Measurements from ENCODE around the gene CDC42SE2. TPM values are rescaled to one million over a fixed set of nuclear protein-coding genes. Genes with fewer than 3 reads are reported as not detected.
A peak's percentile ranks its signal among the peaks of the same experiment; 100 is the strongest.

CDC42SE2 gene
- total RNA-seq, 2 donors from 2014 or later: 74.2 to 110 TPM

DNA sequence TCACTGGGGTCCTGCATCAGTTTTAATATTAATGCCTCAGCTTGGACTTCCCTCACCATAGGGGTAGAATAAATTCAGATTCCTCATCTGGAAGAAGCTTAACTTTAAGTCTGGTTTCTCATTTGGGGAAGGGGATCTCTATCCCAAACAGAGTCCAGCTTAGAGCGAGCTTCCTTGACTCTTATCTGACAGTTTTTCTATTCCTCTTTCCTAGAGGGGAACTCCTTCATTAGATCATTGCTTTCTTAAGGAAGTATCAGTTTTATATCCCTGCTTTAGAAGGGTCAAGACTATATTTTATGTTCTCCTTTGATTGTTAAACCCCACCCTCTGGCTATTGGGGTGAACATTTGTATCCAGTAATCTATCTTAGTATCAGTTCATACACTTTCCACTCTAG lies 24.2 kb upstream of the CDC42SE2 start:
- H3K4me3 ChIP-seq: no peak overlapping the region
- no peaks in the 10 kb centered on the region for H3K9me3 ChIP-seq
- H3K27me3 ChIP-seq: no peaks in the 10 kb centered on the region
- TF ChIP-seq, protein P1, sequence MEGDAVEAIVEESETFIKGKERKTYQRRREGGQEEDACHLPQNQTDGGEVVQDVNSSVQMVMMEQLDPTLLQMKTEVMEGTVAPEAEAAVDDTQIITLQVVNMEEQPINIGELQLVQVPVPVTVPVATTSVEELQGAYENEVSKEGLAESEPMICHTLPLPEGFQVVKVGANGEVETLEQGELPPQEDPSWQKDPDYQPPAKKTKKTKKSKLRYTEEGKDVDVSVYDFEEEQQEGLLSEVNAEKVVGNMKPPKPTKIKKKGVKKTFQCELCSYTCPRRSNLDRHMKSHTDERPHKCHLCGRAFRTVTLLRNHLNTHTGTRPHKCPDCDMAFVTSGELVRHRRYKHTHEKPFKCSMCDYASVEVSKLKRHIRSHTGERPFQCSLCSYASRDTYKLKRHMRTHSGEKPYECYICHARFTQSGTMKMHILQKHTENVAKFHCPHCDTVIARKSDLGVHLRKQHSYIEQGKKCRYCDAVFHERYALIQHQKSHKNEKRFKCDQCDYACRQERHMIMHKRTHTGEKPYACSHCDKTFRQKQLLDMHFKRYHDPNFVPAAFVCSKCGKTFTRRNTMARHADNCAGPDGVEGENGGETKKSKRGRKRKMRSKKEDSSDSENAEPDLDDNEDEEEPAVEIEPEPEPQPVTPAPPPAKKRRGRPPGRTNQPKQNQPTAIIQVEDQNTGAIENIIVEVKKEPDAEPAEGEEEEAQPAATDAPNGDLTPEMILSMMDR (IDR thresholded peaks at IDR 0.05): no peak
- intact Hi-C loops (cut with DNase I): no loop called here
- no peaks in the 10 kb centered on the region for H3K36me3 ChIP-seq
- no peak for DNase-seq
- H3K9ac ChIP-seq (ENCODE audit: low read depth in 2 of 2, low read length in 2 of 2): no peak overlapping the region
- H3K4me1 ChIP-seq: no peaks in the 10 kb centered on the region
- H3K27ac ChIP-seq: no peak overlapping the region

DNA sequence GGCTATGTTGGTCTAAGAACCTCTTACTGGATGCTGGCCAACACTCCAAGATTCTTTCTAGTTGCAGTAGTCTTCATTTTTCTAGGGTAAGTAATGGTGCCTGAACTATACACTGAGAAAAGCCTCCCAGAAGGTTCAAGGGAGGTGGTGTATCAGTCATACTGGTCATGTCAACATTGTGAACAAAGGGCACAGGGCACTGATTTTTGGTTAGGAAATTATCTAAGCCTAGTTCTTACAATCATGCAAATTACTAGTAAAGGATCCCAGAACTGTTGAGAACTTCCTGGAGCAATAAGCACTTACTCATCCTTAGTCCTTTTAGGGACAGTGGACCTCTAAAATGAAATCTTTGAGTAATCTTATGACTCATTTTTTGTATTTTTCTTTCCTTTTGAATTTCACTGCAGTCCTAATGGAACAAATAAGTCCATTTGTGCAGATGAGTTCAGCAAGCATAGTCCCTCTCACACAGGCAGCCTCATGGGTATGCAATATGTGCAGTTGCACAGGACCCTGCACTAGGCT lies 21.1 kb upstream of the CDC42SE2 start:
- peak; percentile 43 for DNase-seq
- H3K27ac ChIP-seq: peak overlapping the region; percentile 31

DNA sequence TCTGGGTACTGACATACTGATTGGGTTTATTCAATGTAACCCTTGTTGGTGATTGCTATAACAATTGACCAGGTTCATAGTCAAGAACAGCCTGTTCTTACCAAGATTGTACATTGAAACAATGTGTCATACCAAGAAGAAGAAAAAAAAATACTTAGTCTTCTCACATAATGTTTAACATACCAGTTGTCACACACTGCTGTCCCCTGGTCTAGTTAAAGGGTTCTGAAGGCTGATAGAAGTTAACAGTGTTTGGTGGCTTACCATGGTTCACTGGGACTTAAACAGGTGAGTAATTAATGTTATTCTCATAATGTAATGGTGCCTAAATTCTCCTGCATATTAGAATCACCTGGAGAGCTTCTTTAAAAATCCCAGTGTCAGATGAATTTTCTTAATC lies 18.5 kb upstream of the CDC42SE2 start:
- TF ChIP-seq, protein P1 (IDR thresholded peaks at IDR 0.05): no peak
- intact Hi-C loops (cut with DNase I): no loop called here
- Histone ChIP-seq H3K27ac (peak overlapping the region; percentile 57), H3K4me1 (no peaks in the 10 kb centered on the region), H3K9me3 (no peaks in the 10 kb centered on the region), H3K27me3 (no peaks in the 10 kb centered on the region), H3K36me3 (no peaks in the 10 kb centered on the region), H3K4me3 (no peak overlapping the region), H3K9ac (ENCODE audit: low read depth in 2 of 2, low read length in 2 of 2) (no peak overlapping the region)
- DNase-seq: no peak

More for the DNA sequence above, 21.1 kb upstream of the CDC42SE2 start:
- TF ChIP-seq, protein P1 (IDR thresholded peaks at IDR 0.05): no peak
- Histone ChIP-seq H3K36me3 (no peaks in the 10 kb centered on the region), H3K4me3 (no peak overlapping the region), H3K9me3 (no peaks in the 10 kb centered on the region), H3K9ac (ENCODE audit: low read depth in 2 of 2, low read length in 2 of 2) (no peak overlapping the region), H3K27me3 (no peaks in the 10 kb centered on the region), H3K4me1 (no peaks in the 10 kb centered on the region)
- intact Hi-C loops (cut with DNase I): no loop called here

DNA sequence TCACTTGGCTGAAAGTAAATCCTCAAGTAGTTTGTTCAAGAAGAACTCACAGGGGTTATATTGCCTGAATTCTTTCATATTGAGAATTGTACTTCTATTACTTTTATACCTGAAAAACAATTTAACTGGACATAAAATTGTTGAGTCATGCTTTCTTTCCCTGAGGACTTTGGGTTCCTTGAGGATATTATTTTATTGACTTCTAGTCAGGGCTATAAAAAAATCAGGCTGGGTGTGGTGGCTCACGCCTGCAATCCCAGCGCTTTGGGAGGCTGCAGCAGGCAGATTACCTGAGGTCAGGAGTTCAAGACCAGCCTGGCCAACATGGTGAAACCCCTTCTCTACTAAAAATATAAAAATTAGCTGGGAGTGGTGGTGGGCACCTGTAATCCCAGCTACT lies 17.9 kb upstream of the CDC42SE2 start:
- Histone ChIP-seq H3K27me3 (no peaks in the 10 kb centered on the region), H3K9ac (ENCODE audit: low read depth in 2 of 2, low read length in 2 of 2) (no peak overlapping the region), H3K4me1 (no peaks in the 10 kb centered on the region), H3K27ac (peak overlapping the region; percentile 57), H3K4me3 (no peak overlapping the region), H3K36me3 (no peaks in the 10 kb centered on the region), H3K9me3 (no peaks in the 10 kb centered on the region)
- DNase-seq: peak; percentile 59
- intact Hi-C loops (cut with DNase I): no loop called here
- TF ChIP-seq, protein P1 (IDR thresholded peaks at IDR 0.05): no peak

DNA sequence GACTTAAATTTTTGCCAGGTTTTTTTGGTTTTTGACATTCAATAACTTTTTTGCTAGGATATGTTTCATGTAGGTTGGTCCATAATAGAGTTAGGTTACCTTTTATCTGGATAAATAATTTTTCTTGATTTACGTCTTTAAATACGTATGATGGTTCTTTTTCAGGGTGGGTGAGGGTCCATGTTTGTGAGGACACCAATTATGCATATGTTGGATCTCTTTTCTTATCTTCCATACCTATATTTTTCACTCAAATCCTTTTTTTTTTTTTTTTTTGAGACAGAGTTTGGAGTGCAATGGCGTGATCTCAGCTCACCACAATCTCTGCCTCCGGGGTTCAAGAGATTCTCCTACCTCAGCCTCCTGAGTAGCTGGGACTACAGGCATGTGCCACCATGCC lies 17.3 kb upstream of the CDC42SE2 start:
- no peak for DNase-seq
- no peak overlapping the region for H3K27ac ChIP-seq
- no peaks in the 10 kb centered on the region for H3K9me3 ChIP-seq
- H3K27me3 ChIP-seq: no peaks in the 10 kb centered on the region
- H3K9ac ChIP-seq (ENCODE audit: low read depth in 2 of 2, low read length in 2 of 2): no peak overlapping the region
- no peaks in the 10 kb centered on the region for H3K36me3 ChIP-seq
- TF ChIP-seq, protein P1 (IDR thresholded peaks at IDR 0.05): no peak
- intact Hi-C loops (cut with DNase I): no loop called here
- H3K4me1 ChIP-seq: no peaks in the 10 kb centered on the region
- no peak overlapping the region for H3K4me3 ChIP-seq
